ENCODE results near the gene NDC1.

NDC1 gene

GRCh38 chr1:53729456-53730223 is 108.5 kb downstream of the NDC1 start:
- DNase-seq: no peak

GRCh38 chr1:53728702-53729455 is 109.2 kb downstream of the NDC1 start:
- DNase-seq: no peak

- no peak for DNase-seq
Measured at GRCh38 chr1:53728196-53728595, 109.9 kb downstream of the NDC1 start.

- no peak for DNase-seq
Measured at GRCh38 chr1:53727461-53728092, 110.5 kb downstream of the NDC1 start.

- DNase-seq: no peak
Measured at GRCh38 chr1:53726009-53726600, 112.0 kb downstream of the NDC1 start.

- no peak for DNase-seq
Measured at GRCh38 chr1:53725238-53725689, 112.8 kb downstream of the NDC1 start.

- no peak for DNase-seq
Measured at GRCh38 chr1:53722025-53722424, 116.1 kb downstream of the NDC1 start.

- DNase-seq: no peak
Measured at GRCh38 chr1:53721088-53721487, 117.0 kb downstream of the NDC1 start.

GRCh38 chr1:53719469-53719868 is 118.6 kb downstream of the NDC1 start:
- DNase-seq: no peak

GRCh38 chr1:53718443-53718842 is 119.7 kb downstream of the NDC1 start:
- DNase-seq: no peak

GRCh38 chr1:53717025-53717804 is 120.9 kb downstream of the NDC1 start:
- no peak for DNase-seq

GRCh38 chr1:53716150-53716549 is 121.9 kb downstream of the NDC1 start:
- no peak for DNase-seq

GRCh38 chr1:53715478-53715877 is 122.6 kb downstream of the NDC1 start:
- DNase-seq: no peak

All from NCI-H774 (cell line).